GM23338 (cell line): ENCODE measurements around the gene HSD17B11. TPM values are rescaled to one million over a fixed set of nuclear protein-coding genes. Genes with fewer than 3 reads are reported as not detected.

Experiments
- ATAC-seq: fragments of 200-7000 bp; cut with Tn5 transposase; 3 replicates; pipeline ENCODE4 v1.9.1; 2020
- DNase-seq: peaks from one replicate; pipeline ENCODE4 v3.0.0-alpha.2; 2015; ENCODE audit warnings: low spot score
- H2AFZ ChIP-seq: fragments of 200-600 bp; sonication (generic); 2 replicates; pipeline ENCODE4 v1.8.0; 2016; ENCODE audit warnings: antibody characterized with exemption, mild to moderate bottlenecking, moderate library complexity
- H3F3A ChIP-seq: fragments of 200-600 bp; sonication (generic); replicated peaks from 2 replicates; pipeline ENCODE4 v1.8.0; 2017; ENCODE audit warnings: antibody characterized with exemption, mixed run types, low read depth
- H3K27ac ChIP-seq: fragments of 200-600 bp; sonication (generic); 2 replicates; pipeline ENCODE4 v1.6.1; 2016; ENCODE audit warnings: low read depth
- H3K27me3 ChIP-seq: fragments of 200-600 bp; sonication (generic); 2 replicates; pipeline ENCODE4 v1.8.0; 2016; ENCODE audit warnings: mild to moderate bottlenecking, mixed run types, moderate library complexity; ENCODE audit not compliant: insufficient read depth
- H3K36me3 ChIP-seq: fragments of 200-600 bp; sonication (generic); 2 replicates; pipeline ENCODE4 v1.8.0; 2016; ENCODE audit warnings: mild to moderate bottlenecking; ENCODE audit not compliant: insufficient read depth
- H3K4me1 ChIP-seq: fragments of 200-600 bp; sonication (generic); 2 replicates; pipeline ENCODE4 v1.8.0; 2016; ENCODE audit warnings: mild to moderate bottlenecking, moderate library complexity; ENCODE audit not compliant: insufficient read depth
- H3K4me2 ChIP-seq: fragments of 200-600 bp; sonication (generic); 2 replicates; pipeline ENCODE4 v1.7.1; 2017; ENCODE audit warnings: mixed run types
- H3K4me3 ChIP-seq: fragments of 200-600 bp; sonication (generic); 2 replicates; pipeline ENCODE4 v1.6.1; 2016; ENCODE audit warnings: mixed run types
- H3K79me2 ChIP-seq: fragments of 200-600 bp; sonication (generic); replicated peaks from 2 replicates; pipeline ENCODE4 v1.8.0; 2017; ENCODE audit warnings: mild to moderate bottlenecking; ENCODE audit not compliant: insufficient read depth
- H3K9me2 ChIP-seq: fragments of 200-600 bp; sonication (generic); 2 replicates; pipeline ENCODE4 v1.8.0; 2017; ENCODE audit not compliant: insufficient read depth
- H4K20me1 ChIP-seq: fragments of 200-600 bp; sonication (generic); replicated peaks from 2 replicates; pipeline ENCODE4 v1.8.0; 2017; ENCODE audit warnings: mild to moderate bottlenecking; ENCODE audit not compliant: insufficient read depth
- H3K27ac Mint-ChIP-seq: 2 replicates; pipeline ENCODE4 v1.8.0; 2020; ENCODE audit warnings: inconsistent platforms, mild to moderate bottlenecking, moderate library complexity, mixed read lengths
- H3K27me3 Mint-ChIP-seq: 3 replicates; pipeline ENCODE4 v1.8.0; 2022; ENCODE audit warnings: low read depth, mild to moderate bottlenecking, moderate library complexity, mixed read lengths, inconsistent platforms; ENCODE audit not compliant: insufficient read depth, poor library complexity
- H3K36me3 Mint-ChIP-seq: 3 replicates; pipeline ENCODE4 v1.8.0; 2021; ENCODE audit warnings: low read depth, mild to moderate bottlenecking, inconsistent platforms, moderate library complexity, mixed read lengths
- H3K4me1 Mint-ChIP-seq: 3 replicates; pipeline ENCODE4 v1.8.0; 2020; ENCODE audit warnings: mild to moderate bottlenecking, inconsistent platforms, mixed read lengths
- H3K4me3 Mint-ChIP-seq: 3 replicates; pipeline ENCODE4 v1.8.0; 2021; ENCODE audit warnings: moderate library complexity, mild to moderate bottlenecking, inconsistent platforms, mixed read lengths
- H3K9me3 Mint-ChIP-seq: 3 replicates; pipeline ENCODE4 v1.8.0; 2020; ENCODE audit warnings: moderate library complexity, mild to moderate bottlenecking, inconsistent platforms, mixed read lengths
- CTCF ChIP-seq, 2 experiments: fragments of 200-600 bp in 1 of 2; sonication (generic) in 1 of 2; conservative IDR thresholded peaks; 2 replicates each; pipeline versions ENCODE4 v1.5.1 to v1.6.1; 2016 to 2017; ENCODE audit warnings: antibody characterized with exemption in 2 of 2, low read depth in 2 of 2, mild to moderate bottlenecking in 2 of 2, moderate library complexity in 1 of 2
- JUNB ChIP-seq: IDR thresholded peaks from one replicate; pipeline ENCODE4 v1.6.1; 2016; ENCODE audit warnings: antibody characterized with exemption; ENCODE audit not compliant: unreplicated experiment
- POLR2AphosphoS5 ChIP-seq: IDR thresholded peaks from 2 replicates; pipeline ENCODE4 v1.6.1; 2016; ENCODE audit warnings: antibody characterized with exemption, low read depth
- STAT1 ChIP-seq: IDR thresholded peaks from one replicate; pipeline ENCODE4 v1.6.1; 2016; ENCODE audit warnings: antibody characterized with exemption; ENCODE audit not compliant: unreplicated experiment
- ZNF114 ChIP-seq: fragments of 250-450 bp; sonication (Bioruptor Pico); IDR thresholded peaks from 2 replicates; pipeline ENCODE4 v1.5.0; 2020; ENCODE audit warnings: mild to moderate bottlenecking, moderate library complexity
- ZNF331 ChIP-seq: fragments of 250-450 bp; sonication (Bioruptor Pico); IDR thresholded peaks from 2 replicates; pipeline ENCODE4 v1.5.0; 2020; ENCODE audit warnings: low read depth, mild to moderate bottlenecking, moderate library complexity
- ZNF462 ChIP-seq: fragments of 250-450 bp; sonication (Bioruptor Pico); IDR thresholded peaks from 2 replicates; pipeline ENCODE4 v1.5.0; 2020; ENCODE audit warnings: mild to moderate bottlenecking, moderate library complexity
- polyA plus RNA-seq: library from polyadenylated mRNA; unstranded; fragments of >200 nt; fragmentation: Nextera tagmentation; extraction: Ambion mirVana; gene quantifications from 2 replicates; pipeline ENCODE4 v1.2.1, GENCODE V29; 2016
- total RNA-seq: library from RNA; depleted of rRNA; stranded (reverse); fragments of >200 nt; shearing (Covaris generic); gene quantifications from 2 replicates; pipeline ENCODE4 v1.2.3, GENCODE V29; 2014

HSD17B11 gene
- total and polyA plus RNA-seq, 2 experiments from 2014 or later, result 9.7 to 14.8 TPM

GRCh38 chr4:87392183-87392582, 1.2 kb upstream of the HSD17B11 start (continued):
- TF ChIP-seq CTCF (conservative IDR thresholded peaks at IDR 0.05; ENCODE audit: low read depth in 2 of 2) (no peak), ZNF462 (CRISPR knock-in tag) (no peak), JUNB (no peak), STAT1 (no peak), POLR2AphosphoS5 (no peak), ZNF331 (CRISPR knock-in tag) (no peak)

- Histone ChIP-seq H3K27me3 (no peaks in the 10 kb centered on the region), H3K79me2 (peaks cover 20% of the 10 kb centered on the region; the same call in 1 of the 2 replicates), H3K4me2 (peak overlapping the region; percentile 84), H3F3A (no peaks in the 10 kb centered on the region), H2AFZ (peak overlapping the region; percentile 95), H4K20me1 (no peaks in the 10 kb centered on the region), H3K9me2 (peaks cover 4% of the 10 kb centered on the region; the same call in 1 of the 2 replicates), H3K4me3 (peak overlapping the region; percentile 63), H3K27ac (peak overlapping the region; percentile 56), H3K36me3 (no peaks in the 10 kb centered on the region), H3K4me1 (no peaks in the 10 kb centered on the region)
- H3K27me3 Mint-ChIP-seq, result peaks cover 2% of the 10 kb centered on the region
- H3K9me3 Mint-ChIP-seq, result peaks cover 4% of the 10 kb centered on the region; the same call in 1 of the 3 replicates
- DNase-seq (no peak), ATAC-seq (no peak)
- H3K4me1 Mint-ChIP-seq, result peaks cover 3% of the 10 kb centered on the region; the same call in 1 of the 3 replicates
- H3K4me3 Mint-ChIP-seq, result peak overlapping the region; percentile 84
- peaks cover 12% of the 10 kb centered on the region for H3K36me3 Mint-ChIP-seq
- H3K27ac Mint-ChIP-seq, result no peak overlapping the region; the same call in 1 of the 2 replicates
- TF ChIP-seq ZNF462 (CRISPR knock-in tag) (no peak), ZNF114 (CRISPR knock-in tag) (no peak), JUNB (no peak)
Measured at GRCh38 chr4:87391576-87392054, 627 bp upstream of the HSD17B11 start.
